Measurements from ENCODE around the gene ALS2.

GRCh38 chr2:201824212-201824611 lies 43.5 kb upstream of the ALS2 start:
- TF ChIP-seq CTCF (IDR thresholded peaks at IDR 0.05): no peak
- no peak for TF ChIP-seq POLR2A (IDR thresholded peaks at IDR 0.05)

Measured in ovary (tissue), 3 donors.